HG02763 (cell line): ENCODE measurements around the gene CARMIL1.

Source experiments
- ATAC-seq: cut with Tn5 transposase; IDR thresholded peaks from one replicate; pipeline ENCODE4 v1.9.1; 2021; ENCODE audit warnings: mild to moderate bottlenecking, moderate library complexity; ENCODE audit not compliant: unreplicated experiment

Gene CARMIL1

DNA sequence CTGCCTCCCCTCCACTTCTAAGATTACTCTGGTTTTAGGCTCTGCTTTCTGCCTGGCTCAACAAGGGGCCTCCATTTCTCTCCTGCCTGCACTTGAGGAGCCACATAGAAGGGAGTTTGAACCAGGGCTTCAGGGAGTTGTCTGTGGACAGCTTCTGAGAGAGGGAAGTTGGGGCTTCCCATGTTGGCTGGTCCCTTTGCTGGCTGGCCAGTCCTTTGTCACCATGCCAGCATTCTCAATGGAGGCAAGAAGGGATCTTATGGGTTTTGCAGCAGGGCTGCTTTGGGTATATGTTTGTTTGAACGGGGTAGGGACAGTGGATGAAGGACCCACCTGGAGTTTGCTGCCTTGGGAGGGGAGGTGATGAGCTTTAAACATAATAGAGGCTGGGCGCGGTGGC is 124.9 kb downstream of the CARMIL1 start:
- no peak for ATAC-seq

DNA sequence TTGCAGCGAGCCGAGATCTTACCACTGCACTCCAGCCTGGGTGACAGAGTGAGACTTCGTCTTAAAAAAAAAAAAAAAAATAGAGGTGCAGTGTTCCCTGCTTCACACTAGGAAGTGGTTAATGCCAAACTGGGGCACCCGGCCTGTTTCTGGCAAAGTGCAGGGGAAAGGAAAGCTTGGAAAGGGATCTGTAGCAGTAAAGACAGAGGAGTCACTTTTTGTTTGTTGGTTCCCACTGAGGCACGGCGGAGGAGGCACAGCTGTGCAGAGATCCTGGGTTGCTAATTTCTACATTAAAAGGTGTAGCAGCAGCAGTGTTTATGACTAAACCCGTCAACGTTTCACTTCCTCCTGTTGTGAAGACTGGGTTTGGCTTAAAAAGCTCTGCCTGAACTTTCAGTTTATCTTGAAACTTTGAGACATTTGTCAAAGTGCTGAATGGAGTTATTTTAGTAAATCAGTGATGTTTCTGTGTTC is 125.6 kb downstream of the CARMIL1 start:
- ATAC-seq = peak; percentile 89

DNA sequence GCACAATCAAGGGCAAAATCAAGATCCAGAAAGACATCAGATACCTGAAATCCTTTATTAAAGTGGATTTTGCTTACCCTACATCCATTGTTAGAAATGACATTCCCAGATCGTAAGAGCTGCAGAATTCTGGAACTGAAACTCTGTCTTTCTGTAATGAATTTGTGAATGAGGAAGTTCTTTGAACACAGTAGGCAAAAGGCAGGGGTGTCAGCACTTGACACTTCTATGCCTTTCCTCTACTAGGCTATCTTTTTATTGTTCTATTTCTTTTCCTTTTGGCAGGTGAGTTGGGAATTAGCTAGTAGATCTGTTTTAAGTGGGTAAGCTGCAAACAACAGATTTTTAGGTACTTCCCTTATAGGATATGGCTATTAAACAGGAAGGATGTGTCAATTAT is 126.3 kb downstream of the CARMIL1 start:
- ATAC-seq = peak; percentile 21

DNA sequence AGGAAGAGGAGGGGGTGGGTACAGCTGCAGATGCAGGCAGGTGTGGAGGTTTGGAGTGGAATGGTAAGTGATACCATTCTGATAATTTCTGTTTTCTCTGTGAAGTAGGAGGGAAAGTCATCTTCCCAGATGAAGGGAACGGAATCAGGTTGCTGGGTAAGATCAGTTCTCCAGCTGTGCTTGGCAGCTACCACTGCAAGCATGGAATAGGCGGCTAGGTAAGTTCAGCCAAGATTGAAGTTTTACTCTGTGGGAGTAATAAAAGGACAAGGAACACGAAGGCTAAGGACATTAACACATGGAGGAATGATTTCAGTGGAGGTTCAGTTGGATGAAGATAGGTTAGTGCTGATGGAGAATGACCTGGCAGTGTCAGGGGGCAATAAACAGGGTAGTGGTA is 128.3 kb downstream of the CARMIL1 start:
- ATAC-seq = no peak

DNA sequence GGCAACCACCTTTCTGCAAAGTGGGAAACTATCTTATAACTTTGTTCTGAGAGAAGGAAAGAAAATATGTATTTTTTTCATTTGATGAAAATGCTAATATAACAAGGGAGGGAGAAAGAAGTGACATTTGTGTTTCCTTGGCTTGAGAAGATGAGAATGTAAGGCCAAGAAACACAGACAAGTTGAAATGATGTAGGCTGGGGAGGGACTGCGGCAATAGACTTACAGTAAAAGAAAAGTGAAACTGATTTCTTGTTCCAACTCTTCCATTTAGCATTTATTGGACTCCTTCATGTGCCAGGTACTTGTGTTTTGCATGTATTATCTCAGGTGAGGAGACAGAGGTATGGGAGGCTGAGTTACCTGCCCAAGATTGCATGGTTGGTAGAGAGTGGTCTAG is 130.9 kb downstream of the CARMIL1 start:
- no peak for ATAC-seq

DNA sequence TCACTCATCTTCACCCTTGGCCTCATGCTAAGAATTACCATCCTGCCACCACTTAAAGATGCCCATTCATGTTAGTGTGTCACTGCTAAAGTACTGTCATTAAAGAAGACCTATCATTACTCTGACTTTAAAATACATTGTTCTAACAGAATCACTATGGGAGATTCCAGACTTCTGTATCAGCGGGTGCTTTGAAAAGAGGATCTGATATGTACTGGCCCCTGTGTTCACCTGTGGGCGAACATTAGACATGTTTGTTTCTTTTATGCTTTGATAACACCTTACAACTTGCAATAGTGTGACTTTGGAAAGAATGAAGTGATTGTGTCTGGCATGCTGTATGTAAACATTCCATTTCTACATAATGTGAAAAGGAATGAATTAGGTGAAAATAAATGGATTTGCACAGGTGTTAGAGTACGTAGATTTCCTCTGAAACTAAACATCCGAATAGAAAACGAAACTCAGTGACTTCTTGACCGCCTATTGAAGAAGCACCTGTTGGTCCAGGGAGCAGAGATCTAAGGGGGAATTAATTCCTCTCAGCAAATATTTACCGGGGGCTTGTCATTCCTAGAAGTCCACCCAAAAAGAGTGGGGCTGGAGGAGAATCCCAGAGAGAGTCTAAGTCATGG is 132.3 kb downstream of the CARMIL1 start:
- no peak for ATAC-seq

DNA sequence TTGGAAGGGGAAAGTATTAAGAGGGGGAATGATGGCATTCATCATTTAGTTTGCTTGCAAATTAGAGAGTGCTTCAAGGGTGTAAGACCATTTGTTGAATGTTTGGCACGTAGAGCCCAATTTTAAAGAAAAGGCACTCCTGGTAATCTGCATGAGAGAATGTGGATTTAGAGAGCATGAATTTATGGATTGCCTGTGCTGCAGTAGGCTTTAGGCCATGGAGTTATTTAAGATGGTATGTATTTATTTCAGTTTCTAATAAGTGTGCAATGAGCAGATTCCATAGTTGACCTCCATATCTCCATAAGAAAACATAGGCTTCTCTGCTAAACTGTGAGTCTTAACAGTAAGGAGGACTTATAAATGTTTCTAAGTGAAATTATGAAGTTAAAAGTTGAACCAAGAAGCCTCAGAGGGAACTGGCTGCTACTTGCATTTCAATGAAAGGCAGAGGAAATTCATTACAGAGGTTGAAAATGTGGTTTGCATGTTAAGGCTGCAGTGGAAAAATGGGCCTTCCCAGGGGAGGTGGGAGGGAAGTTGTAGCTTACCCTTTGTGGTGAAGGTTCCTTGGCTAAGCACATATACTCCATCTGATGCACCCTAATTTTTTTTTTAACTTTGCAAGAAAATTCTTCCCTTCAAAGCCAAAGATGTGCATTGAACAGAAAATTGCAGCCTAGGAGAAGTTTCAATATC is 134.2 kb downstream of the CARMIL1 start:
- no peak for ATAC-seq

DNA sequence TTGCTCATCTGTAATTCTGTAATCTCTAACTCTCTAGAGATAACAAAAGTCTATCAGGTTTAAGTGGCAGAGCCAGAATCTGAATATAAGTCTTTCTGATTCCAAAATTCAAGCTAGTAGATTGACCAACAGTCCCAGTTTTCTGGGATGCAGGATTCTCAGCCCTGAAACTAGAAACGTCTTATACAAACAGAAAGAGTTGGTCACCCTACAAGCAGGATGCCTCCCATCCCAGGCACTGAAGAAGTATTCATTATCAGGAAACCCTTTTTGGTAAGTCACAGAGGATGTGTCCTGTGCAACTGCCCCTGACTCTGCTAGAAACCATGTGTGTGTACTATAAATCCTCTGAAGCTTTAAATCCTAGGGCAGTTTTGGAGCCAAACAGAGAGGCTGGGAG is 135.0 kb downstream of the CARMIL1 start:
- no peak for ATAC-seq

DNA sequence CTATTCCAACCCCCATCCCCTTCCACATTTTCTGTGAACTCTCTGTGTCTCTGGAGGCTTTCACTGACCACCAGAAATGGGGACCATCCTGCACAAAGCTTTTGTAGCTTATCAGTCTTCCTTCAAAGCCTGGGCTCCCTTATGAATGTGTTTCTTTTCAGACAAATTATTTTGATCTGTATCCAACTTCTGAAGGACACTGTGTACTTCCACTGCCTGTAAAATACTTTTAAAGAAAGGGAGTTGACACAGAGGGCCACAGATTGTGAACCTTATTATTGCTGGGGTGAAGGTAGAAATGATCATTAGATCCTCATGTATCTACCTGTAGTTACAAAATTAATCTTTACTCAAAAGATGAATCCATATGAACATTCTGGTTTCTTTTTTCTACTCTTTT is 135.6 kb downstream of the CARMIL1 start:
- no peak for ATAC-seq

DNA sequence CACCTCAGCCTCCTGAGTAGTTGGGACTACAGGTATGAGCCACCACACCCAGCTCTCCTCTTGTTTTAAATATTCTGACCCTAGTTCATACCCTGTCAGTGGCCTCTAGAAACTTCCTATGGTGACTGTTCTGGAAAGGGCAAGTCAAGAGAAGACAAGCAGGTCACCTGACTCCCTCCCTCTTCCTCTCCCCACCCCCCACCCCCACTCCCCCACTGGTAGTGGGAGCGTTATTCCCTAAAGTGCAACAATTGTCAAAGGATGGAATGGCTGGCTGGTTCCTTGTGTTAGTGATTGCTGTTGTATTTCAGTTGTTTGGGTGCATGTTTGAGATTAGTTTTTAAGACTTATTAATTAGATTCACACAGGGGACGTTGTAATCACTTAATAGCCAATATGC is 136.1 kb downstream of the CARMIL1 start:
- no peak for ATAC-seq

DNA sequence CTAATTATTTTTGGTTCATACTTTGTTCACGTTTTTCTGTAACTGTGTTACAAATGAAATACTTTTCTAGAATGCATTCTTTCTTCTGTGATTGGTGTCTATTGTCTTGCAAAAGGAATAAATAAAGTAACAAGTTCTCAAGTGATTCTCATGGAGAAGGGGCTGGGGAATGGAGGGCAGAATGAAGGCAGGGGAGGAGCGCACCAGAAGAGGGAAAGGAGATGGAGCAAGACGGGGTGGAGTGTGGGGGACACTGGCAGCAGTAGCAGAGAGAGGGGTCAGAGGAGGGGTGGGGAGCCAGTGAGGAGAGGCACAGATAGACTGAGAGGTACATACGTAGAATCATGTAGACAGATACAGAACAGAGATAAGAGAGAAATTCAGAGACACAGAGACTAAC is 136.5 kb downstream of the CARMIL1 start:
- ATAC-seq = no peak

DNA sequence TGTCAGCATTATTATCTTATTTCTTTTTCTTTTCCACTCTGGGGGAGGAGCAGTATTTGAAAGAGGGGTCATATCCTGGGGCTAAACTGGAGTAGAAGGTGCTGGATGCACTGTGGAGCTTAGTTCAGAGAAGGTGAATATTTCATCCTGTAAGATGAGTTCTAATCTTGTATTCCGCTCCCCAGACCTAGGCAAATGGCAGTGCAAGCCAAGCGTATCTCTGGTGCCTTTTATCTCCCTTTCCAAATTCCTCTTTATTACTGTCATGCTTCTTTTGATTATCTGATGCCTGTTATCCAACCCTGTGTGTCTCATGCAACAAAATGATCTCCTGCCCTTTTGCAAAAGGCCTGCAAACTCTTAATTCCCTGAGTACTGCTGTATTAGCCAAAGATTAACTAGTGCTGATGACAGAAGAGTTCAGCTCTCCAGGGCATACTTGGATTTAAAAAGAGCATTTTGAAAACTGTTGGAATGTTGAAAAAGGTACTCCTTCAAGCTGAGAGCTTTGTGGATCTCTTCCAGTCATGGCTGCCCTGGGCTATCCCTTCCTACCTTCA is 138.0 kb downstream of the CARMIL1 start:
- no peak for ATAC-seq

DNA sequence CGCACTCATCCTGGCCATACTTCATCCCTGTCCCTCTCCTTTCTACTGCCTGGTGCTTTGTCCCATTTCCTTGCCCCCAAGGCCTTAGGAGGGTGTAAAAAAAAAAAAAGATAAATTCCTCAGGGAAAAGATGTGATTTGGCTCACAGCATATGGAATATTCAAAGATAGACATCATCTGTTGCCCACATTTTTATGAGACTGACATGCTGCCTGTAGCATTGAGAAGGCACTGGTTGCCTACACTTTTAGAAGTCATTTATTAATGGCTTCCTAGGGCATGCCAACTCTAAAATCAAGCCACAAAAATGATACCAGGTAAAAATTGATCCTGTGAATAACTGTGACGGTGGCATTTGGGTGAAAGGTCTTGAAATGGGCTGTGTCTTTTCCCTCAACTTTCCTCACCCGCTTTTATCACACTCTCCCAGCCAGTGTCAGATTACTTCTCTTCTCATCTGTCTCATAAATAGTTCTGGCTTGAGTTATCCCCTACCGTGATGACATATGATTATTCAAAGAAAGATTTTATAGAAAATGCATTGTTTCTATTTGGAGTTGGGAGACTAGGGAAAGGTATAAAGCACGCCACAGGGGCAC is 139.4 kb downstream of the CARMIL1 start:
- no peak for ATAC-seq

DNA sequence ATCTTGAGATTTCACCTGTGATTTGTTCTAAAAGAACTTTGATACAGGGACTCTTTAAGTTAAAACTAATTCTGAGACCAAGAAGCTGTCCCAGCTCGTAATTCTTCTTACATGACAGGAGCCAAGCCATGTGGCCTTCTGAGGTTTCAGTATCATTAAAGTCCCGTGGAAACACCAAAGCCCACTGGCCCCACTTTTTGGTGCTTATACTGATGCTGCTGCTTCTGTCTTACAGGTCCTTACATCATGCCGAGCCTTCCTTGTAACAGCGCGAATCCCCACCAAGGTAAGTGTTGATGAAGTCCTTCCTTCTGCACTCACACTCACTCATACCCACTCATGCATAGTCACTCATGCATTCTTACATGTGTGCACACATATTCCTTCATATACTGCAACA is 140.7 kb downstream of the CARMIL1 start:
- ATAC-seq = no peak

DNA sequence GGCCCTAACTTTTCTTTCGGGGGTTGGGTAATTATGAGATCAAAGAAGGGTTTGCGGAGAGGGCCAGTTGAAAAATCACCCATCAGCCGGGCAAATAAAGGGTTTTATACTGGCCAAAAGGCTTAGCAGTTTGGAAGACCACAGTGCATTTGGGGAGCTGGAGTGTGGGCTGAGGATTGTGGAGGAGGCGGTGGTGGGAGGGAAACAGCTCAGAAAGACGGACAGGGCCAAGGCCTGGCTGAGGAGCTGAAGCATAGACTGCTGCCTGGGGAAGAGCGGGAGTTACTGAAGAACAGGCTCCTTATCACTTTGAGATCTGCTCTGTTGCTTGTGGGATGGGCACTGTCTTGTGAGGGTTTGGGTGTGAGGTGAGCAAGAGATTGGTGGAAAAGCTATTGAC is 144.2 kb downstream of the CARMIL1 start:
- ATAC-seq = no peak

DNA sequence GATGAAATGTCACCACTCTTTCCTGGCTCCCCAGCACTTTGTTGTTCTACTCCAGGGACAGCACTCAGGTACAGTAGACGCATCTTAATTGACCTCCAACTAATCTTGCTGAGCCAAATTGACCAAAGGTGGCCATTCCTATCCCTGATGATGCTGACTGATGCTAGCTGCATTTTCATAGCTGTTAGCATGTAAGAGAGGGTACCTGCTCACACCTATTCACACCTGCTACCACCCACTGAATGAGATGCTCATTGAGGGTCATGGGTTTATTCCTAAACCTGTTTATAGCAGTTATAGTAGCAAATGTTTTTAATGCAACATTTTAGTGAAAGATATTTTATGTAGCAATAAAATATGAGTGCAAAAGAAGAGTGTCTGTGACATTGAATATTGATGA is 145.1 kb downstream of the CARMIL1 start:
- no peak for ATAC-seq

DNA sequence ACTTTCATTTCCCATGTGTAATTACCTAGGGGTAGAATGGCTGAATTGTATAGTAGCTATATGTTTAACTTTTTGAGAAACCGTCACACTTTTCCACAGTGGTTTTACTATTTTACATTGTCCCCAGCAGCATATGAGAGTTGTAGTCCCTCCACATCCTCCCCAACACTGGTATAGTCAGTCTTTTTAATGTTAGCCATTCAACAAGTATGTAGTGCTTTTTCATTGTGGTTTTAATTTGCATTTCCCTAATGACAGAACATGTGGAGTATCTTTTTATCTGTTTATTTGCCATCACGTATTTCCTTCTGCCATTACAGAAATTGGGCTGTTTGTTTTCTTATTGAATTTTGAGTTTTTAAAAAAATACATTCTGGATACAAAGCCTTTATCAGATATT is 148.4 kb downstream of the CARMIL1 start:
- ATAC-seq = no peak

DNA sequence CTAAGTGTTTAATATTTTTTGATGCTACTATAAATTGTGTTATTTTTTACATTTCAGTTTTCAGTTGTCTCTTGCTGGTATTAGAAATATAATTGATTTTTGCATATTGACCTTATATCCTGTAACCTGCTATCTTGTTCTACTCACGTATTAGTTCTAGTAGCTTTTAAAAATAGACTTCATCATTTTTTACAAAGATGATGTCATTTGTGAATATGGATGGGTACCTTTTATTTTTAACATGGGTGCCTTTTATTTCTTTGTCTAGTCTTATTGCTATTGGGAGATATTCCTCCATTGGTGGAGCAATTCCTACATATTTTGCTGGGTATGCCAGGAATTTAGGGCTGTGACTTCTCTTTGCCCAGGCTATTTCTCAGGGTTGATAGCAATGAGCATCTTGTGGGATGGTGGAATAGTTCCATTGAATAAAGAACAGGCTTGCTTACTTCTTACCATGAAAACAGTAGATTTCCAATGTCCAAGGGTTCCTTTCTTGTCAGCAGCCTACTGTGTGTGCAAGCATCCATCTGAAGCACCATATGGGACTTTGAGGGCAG is 149.7 kb downstream of the CARMIL1 start:
- no peak for ATAC-seq

DNA sequence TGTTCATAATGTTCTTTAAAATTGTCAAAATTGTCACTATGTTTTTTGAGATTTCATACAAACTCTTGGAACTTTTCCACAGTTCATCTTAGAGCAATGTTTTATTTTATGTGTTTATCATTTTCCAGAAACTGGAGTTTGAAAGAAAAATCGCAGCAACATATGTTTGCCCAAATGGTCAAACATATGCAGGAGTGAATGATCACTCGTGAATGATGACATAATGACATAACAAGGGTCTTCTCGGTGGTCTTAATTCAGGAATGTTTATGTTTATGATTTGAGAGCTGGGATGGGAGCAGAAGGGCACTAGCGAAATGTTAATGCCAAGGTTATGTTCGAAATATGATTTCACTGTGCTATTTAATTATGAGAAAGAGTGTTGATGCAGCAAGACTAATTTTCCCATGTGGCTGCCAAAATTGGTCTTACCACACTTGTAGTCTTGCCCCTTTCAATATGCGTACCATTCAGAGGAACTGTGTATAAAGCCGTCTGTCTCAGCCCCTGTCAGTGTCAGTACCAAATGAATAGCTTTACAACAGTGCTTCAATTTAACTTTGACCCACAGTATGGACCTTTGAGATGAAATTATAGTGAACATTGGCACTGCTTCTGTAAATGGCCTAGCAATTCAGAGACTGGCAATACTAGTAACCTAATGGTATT is 152.3 kb downstream of the CARMIL1 start:
- ATAC-seq = no peak

DNA sequence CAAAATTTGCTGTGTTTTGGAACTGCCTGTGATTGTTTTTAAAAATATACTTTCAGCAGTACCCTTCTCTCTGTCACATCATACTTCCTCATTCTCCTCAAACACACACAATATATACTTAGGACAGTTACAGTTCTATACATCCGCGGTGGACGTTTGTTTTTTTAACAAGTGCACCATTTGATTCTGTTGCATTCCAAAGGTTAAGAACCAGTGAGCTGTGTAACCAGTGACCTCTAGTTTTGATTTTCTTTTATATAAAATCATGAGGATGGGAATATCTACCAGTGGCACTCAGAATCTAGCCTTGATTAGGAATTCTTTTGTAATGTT is 152.8 kb downstream of the CARMIL1 start:
- no peak for ATAC-seq

DNA sequence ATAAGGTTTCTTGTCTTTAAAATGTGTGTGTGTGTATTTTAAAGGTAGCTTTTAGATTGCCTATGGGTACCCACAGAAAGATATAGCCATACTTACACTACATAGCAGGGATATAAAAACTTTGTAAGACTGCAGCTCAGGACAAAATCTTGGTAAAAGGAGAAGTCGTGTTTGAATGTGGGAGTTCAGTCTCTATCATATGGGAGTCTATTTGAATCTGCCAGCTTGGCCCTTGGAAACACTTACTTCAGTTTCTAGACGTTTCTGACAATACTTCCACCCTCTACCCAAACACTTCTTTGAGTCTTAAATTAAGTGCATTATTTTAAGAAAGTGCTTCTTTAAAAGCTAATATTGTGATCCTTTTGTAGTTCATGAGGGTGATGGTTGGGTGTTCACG is 155.7 kb downstream of the CARMIL1 start:
- no peak for ATAC-seq
